HG03442 (cell line): Measurements from ENCODE around the gene RAB15.
A peak's percentile ranks its signal among the peaks of the same experiment; 100 is the strongest.

Source experiments
- ATAC-seq: cut with Tn5 transposase; IDR thresholded peaks from one replicate; pipeline ENCODE4 v1.9.1; 2021; ENCODE audit warnings: mild to moderate bottlenecking, moderate library complexity; ENCODE audit not compliant: unreplicated experiment

RAB15 gene

DNA sequence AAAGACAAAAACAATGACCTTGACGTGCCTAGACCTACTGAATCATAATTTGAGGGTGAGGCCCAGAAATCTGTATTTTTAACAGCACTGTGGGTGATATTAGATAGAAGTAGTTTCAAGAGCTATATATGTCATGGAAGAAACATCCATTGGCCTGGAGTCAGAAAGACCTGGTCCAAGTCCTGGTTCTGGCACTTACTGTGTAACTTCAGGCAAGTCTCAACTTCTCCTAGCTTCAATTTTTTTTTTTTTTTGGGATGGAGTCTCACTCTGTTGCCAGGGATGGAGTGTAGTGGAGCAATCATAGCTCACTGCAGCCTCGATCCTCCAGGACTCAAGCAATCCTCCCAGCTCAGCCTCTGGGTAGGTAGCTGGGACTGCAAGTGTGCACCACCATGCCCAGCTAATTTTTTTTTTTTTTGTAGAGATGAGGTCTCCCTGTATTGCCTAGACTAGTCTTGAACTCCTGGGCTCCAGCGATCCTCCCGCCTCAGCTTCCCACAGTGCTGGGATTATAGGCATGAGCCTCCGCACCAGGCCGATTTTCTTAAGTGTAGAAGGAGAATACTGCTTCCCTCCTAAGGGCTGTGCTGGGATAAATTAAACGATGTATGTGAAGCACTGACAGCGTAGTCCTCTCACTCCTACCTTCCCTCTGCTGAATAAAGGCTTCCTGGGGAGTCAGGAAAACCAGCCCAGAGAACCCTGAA, 15.3 kb downstream of the RAB15 start:
- no peak for ATAC-seq

DNA sequence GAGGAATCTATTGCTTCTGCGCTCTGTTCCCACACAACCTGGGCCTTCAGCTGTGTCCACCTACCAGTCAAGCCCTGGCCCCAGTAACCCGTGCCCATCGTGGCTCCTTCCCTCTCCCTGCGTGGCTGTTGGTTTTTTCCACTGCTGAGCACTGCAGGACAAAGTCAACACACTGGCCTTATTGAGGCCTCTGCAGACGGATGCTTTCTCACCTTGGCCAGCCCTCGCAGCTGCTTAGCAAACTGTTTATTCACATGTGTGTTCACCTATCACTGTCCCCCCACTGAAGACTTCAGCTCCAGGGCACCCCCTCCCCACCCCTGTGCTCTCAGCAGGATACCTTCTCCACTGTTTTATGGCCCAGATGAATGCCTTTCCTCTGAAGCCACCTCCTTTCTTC, 16.8 kb downstream of the RAB15 start:
- ATAC-seq = no peak

DNA sequence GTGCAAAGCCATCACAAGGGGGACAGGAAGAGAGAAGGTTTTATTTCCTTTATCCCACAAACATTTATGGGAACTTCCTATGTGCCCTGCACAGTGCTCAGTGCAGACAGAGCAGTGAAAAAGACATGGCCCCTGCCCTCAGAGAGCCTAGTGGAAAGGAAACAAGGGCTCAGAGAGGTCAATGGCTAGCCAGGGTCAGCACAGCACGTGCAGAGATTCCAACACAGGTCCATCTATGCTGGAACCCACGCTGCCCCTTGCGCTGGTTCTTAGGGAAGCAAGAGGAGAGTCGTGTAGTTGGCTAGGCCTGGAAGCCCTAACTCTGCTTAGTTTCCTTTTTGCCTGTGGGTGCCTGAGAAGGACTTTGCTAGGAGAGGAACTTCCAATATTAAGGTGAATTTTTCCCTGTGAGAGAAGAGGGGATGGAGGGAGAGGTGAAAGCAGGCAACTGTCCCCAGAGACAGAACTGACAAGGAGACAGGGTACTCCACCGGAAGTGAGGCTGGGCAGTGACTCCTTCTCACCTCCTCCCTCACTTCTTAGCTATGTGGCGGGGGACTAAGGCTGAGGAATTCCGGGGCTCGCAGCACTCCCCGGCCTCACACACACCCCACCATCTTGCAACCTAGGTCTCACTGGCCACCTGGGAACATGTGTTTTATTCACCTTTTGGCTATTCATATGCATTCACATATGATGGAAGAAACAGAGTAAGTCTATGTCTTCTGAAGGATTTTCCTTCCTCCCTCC, 17.5 kb downstream of the RAB15 start:
- ATAC-seq = no peak

DNA sequence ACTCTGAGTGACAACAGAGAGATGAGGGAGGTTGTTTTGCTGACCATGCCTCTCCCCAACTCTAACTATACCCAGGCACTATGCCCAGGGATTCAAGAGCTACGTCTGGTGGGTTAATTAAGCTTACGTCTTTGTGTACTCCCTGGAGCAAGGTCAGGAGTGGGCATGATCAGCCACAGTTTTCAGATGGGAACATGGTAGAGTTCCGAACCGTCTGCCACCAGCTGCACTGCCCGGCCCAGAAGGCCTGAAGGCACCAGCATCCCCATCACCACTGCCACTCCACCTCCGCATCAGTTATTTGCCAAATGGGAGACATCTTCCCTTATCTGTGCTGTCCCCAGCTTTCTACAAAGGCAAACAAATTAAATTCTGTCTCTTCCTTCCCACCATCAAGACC, 18.5 kb downstream of the RAB15 start:
- no peak for ATAC-seq

DNA sequence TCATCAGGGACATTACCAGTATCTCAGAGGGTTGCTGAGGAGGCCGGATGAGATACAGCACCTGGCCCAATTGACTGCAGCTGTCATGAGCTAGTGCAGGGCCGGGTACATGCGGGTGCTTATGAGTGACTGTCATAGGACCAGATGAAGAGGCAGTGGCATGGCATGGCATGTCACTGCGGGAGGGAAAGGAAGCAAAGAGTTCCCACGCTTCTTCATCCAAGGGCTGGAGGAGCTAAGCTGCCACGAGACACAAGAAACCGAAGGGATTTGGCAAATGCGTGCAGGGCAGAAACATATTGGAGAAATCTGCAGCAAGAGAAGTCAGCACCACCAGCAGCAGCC, 18.9 kb downstream of the RAB15 start:
- ATAC-seq = no peak

DNA sequence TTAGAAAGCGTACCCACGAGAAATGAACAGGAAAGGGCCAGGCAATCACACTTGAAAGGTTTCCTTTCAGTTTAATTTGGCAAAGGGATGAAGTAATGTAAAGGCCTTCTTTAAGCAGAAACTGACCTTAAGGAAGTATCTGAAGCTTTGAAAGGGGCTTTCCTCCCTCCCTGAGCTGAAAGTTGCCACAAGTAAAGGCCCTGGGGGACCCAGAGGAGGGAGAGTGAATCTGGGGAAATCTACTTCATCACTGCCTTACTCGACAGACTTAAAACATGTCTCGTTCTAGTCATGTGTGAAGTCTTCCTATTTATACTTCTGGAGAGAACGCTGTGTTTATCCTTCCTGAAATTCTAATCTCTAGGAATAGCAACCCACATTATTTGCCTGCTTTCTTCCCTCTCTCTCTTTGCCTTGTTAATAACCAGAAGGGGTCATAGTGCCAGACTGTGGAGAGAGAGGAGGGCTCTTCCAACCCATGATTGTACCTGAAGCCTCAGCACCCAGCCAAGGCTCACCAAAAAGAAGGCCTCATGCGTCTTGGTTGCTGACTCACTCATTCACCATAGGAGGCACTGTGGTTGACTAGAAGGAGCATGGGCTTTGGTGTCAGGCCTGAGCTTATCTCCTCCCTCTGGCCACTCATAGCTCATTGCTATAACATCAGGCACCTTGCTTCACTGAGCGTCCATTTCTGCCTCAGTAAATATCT, 19.4 kb downstream of the RAB15 start:
- peak; percentile 88 for ATAC-seq

DNA sequence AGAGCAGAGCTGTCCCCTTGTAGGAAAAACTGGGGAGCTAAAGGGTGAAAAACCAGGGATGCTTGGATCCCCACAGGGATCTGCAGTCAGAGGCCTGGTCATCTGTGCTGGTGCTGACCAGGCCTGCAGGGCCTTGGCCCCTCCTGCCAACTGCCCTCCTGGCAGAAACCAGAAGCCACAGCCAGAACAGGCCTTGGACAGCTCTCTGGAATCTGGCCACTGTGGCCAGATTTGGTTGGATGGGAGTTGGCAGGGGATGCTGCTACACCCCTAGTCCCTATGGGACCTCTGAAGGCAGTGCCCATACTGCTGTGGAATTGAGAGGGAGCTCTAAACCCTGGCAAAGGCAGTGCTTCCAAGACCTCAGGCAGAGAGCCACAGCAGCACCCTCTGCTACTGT, 20.4 kb downstream of the RAB15 start:
- no peak for ATAC-seq

DNA sequence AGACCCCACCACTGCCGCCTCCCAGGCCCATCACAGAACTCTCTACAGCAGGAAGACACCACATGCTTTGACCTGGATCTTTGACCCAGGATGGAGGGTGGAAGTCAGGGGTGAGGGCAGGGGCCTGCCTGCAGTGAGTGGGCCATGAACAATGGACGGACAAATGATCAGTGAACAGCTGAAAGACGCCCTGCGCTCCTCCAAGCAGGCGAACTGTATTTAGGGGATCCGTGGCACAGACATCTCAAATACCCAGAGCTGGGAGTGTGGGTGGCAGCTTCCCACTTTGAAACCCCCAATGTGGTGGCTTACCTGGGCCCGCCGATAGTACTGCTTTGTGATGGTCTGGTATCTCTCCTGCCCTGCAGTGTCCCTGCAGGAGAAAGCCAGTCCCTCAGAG, 20.8 kb downstream of the RAB15 start:
- ATAC-seq = no peak

DNA sequence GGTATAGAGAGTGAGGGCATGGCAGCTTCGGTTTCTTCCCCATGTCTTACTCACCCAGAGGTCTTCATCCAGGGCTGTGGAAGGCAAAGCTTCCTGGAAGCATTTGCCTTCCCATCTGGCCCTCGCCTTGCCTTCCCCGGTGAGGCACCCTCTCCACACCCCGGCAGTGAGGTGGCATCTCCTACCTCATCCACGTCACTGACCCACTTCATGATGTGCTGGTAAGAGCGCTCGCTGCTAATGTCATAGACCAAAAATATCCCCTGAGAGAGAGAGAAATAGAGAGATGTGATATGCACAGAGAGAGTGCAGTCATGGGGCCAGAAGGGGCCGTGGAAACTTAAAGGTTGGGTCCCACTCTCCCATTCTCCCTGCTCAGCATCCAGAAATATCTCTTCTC, 21.2 kb downstream of the RAB15 start:
- no peak for ATAC-seq

DNA sequence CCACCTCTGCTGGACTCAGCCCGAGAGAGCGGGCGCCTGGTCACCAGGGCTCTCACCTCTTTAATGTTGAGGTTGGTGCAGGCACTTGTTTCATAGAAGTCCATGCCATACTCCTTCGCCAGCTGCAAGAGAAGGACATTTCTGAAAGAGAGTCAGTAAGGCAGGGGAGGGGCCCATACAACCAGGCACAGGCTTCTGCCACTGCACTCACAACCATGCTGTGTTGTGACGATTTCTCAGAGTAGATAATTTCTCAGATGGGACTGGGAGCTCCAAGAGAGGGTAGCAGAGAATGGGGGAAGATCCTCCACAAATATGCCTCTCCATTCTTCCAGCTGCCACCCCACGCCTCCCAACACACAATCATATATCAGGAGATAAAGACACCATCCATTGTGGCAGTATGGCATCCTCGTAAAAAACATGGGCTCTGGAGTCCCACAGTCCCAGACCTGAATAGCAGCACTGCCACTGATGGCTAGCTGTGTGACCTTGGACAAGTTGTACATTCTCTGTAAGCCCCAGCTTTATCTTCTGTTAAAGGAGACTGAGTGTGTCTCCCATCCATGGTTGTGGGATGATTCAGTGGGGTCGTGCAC, 23.4 kb downstream of the RAB15 start:
- no peak for ATAC-seq

DNA sequence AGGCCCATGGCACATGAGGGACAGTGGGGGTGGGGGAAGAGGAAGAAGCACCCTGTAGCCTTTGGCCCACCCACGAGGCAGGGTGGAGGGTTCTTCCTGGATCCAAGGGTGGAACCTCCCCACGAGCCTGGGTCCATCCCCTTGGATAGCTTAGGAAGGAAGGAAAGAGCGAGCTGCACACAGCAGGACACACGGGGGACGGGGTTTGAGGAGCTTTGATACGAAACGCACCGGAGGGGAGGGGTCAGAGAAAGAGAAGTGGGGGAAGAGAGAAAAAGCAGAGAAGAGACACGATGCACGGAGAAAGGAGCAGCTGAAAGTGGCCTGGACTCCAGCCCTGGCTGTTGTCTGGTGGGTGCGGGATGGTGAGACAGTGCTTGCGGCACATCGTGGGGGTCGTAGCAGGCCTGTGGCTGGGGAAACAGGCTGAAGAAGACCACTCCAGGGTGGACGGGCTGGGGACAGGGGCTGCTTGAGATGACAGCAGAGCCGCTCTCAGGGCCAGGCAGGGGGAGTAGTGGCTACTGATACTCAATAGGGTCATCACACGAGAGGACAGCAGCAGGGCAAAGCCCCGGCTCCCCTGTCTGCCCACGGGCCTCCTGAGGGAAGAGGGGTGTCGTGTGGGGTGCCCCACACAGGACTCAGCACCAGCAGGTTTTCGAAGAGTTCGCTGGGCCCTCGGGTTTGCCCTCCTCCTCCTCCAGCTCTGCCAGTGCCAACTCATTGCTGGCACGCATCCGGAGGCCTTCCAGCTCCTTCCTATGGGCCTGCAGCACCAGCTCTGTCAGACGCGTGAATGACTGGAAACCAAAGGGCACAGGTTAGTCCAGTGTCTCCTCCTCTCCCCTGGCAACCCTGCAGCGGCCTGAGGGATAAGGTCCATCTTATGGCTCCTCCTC, 24.2 kb downstream of the RAB15 start:
- no peak for ATAC-seq

DNA sequence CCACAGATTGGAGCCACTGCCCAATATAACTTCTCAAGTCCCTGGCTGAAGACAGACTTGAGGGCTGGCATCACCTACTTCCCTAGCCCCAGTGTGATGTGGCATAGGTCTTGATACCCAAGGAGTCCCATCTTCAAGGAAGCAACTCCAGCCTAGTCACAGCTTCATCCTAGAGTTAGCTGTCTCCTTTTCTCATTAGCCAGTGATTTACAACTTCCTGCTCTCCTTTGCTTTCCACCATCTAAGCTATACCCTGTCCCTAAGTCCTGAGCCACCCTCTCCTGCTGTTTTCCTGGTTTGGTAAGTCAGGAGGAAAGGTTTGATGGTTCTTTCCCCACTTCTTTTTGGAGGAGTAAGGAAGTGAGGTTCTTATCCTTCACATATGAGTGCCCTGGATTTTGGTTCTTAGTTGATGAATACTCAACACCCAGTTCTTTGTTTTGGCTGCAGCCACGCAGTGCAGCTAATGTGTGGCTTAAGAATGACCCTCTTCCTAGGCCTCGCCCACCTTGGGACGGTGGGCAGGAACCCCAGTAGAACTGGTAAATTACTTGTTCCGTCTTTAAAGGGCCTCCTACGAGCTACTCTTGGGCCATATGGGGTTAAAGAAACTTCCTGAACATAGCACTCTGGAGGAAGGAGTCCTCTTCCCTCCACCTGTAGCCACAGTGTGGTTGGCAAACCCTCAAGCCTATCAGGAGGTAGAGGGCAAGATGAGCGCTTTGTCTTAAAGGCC, 25.7 kb downstream of the RAB15 start:
- ATAC-seq = no peak

DNA sequence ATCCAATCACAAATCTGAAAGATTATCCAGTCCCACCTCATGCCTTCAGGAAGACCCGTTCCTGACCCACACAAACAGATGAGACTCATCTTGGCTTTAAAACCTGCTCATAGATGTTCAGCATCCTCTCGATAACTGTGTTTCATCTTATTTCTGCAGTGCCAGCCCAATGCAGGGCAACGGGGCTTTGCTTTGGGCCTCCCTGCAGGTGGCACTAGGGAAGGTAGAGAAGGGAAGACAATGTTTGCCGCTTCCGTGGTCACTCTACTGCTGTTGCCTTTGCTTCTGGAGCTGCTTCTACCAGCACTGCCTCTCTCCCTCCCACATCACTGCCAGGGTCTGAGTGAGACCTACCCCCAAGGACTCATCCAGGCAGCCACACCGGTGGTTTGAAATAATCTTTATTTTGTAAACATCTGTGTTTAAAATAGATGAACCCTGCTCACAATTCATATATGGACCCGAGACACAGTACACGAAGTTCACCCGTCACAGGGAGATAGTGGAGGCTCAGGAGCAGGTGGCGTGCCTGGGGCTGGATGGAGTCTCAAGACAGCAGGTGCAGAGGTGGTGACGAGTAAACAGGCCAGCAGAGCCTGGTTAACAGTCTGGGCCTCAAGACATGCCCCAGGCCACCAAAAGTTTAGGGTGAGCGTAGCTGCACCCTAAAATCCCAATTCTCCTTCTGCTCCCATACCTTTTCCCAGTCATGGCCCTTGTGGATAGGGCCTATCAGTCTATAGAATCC, 26.5 kb downstream of the RAB15 start:
- ATAC-seq = no peak

DNA sequence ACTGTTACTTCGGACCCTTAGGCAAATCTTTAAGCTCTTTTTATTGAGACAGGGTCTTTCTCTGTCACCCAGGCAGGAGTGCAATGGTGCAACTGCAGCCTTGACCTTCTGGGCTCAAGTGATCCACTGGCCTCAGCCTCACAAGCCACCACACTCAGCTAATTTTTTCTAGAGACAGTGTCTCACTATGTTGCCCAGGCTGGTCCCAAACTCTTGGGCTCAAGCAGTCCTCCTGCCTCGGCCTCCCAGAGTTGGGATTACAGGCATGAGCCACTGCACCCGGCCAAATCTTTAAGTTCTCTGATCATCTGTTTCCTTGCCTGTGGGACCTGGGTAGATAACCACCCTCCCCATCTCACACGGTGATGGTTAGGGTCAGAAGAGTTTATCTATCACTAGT, 27.3 kb downstream of the RAB15 start:
- ATAC-seq = no peak

DNA sequence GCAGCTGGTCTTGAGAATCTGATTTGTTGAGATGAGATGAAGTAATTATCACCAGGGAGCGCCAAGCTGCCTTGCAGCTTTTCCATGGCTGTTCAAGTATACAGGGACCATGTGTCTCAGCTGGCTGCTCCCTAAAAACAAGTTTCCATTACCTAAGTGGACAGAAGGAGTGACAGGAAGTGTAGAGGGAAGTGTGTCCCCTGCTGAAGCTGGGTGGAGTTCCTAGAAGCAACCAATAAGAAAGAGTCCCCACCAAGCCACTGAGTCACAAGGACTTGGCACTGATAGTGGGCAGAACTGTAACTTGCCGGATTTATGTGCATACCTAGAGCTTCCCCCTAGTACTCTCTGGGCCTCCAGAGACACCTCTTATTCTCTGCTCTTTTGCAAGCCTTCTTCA, 28.1 kb downstream of the RAB15 start:
- no peak for ATAC-seq

DNA sequence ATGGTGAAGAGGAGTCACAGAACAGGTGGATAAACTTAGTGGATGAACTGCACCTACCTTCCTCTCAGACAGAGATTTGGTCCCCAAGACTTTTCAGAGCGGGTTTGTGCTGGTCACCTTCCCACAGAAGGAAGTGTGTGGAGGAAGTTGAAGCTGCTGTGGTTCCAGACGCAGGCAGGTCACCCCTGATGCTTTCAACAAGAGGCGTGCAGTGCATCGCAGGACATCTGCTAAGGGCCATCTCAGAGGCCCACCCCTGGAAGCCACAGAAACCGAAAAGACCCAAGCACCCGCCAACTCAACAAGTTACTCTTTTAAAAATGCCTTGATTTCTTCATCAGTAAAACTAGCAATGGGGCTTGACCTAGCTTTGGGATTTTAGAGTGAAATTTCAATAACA, 28.6 kb downstream of the RAB15 start:
- no peak for ATAC-seq

DNA sequence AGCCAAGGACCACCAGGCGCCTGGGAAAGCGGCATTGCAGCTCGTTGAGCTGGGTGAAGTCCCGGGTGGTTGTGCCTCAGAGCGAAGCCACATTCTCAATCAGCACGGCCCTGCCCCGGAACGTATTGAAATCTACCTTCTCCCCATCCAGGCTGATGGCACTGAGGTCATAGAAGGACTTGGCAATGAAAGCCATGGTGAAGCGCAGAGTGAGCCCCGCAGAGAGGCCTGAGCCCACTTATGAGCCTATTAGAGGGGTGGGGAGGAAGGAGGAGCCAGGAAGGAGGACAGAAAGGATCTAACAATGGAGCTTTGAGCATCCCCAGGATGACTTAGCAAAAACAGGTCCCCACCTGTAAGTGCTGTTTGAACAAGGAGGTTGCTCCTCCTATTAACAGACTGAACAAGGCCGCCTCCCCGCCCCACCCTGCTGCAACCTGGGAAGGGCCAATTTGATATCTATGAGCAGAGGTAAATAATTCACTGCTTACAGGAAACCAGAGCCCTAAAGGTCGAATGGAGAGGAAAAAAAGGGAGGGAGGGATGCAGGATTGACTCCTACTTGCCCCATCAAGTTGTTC, 29.5 kb downstream of the RAB15 start, which contains the start of gene GPX2:
GPX2 (minus strand) TSS at position 215 of the 581 bp plus-strand sequence; CDS start at position 196, 19 bp downstream.
- no peak for ATAC-seq

DNA sequence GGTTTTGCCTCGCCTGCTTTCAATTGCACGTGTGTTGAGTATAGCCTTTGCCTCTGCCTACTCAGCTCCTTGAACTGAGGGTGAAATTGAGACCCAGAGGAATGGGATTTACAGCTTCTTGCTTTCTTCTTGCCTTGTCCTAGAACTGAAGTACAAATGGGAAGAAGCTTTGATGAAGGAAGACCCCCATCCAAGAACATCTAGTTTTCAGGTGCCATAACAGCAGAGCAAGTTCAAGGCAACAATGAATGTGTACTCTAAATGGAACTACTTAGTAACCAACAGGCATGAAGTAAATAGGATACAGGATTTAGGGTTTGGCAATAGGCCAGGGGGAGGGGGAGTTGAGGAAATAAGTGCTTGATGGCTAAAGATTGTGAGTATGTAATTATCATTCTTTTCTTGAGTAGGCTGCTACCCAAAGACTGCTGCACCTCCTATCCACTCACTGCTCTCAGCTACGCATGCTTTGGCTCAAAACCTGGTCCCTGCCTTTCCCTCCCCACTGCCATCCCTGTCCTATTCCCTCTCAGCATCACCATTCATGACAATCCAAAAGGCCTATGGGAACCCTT, 31.7 kb downstream of the RAB15 start:
- ATAC-seq = no peak

DNA sequence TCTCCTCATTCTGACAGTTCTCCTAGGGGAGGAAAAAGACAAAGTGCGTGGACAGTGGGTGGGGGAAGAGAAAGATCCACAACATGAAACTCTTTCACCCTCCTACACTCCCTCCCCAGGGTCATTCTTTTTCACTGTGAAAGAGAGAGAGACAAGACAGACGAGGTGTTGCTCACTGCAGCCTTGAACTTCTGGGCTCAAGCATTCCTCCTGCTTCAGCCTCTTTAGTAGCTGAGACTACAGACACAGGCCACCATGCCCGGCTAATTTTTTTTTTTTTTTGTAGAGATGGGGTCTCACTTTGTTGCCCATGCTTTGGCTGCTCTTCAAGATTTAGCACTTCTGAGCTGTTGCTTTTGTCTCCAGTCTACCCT, 32.3 kb downstream of the RAB15 start:
- no peak for ATAC-seq
